Lower lobe of right lung (tissue), 2 donors: Measurements from ENCODE around the gene B4GALNT3. TPM values are rescaled to one million over a fixed set of nuclear protein-coding genes. Genes with fewer than 3 reads are reported as not detected.
A peak's percentile ranks its signal among the peaks of the same experiment; 100 is the strongest.

Experiments
- ATAC-seq, 2 donors: fragments of 200-7000 bp; cut with Tn5 transposase; one replicate each; pipeline ENCODE4 v1.9.1; 2020 to 2022; ENCODE audit warnings: mild to moderate bottlenecking in 2 of 2, moderate library complexity in 2 of 2
- DNase-seq: peaks from one replicate; pipeline ENCODE4 v3.0.0-alpha.2; 2020
- H3K27ac ChIP-seq: fragments of 200-600 bp; one replicate; pipeline ENCODE4 v1.8.0; 2022
- H3K27me3 ChIP-seq: fragments of 200-600 bp; one replicate; pipeline ENCODE4 v1.8.0; 2022; ENCODE audit warnings: low read depth
- H3K36me3 ChIP-seq: fragments of 200-600 bp; one replicate; pipeline ENCODE4 v1.8.0; 2022; ENCODE audit warnings: mild to moderate bottlenecking
- H3K4me1 ChIP-seq: fragments of 200-600 bp; one replicate; pipeline ENCODE4 v1.8.0; 2022
- H3K4me3 ChIP-seq: fragments of 200-600 bp; one replicate; pipeline ENCODE4 v1.8.0; 2022; ENCODE audit warnings: mild to moderate bottlenecking
- H3K9me3 ChIP-seq: fragments of 200-600 bp; one replicate; pipeline ENCODE4 v1.8.0; 2022
- CTCF ChIP-seq: fragments of 200-600 bp; IDR thresholded peaks from one replicate; pipeline ENCODE4 v1.8.0; 2022; ENCODE audit warnings: antibody characterized with exemption, mild to moderate bottlenecking
- intact Hi-C: fragments of 100-400 bp; cut with DNase I; formaldehyde crosslinking; loops from one replicate; pipeline ENCODE4 v1.11.0; 2022
- total RNA-seq: library from RNA; stranded (reverse); fragmentation: NEBNext Ultra II Directional; extraction: Animal tissue kit (Norgen Biotek cat#: 25700); gene quantifications from one replicate; pipeline ENCODE4 v1.2.1, GENCODE V29; 2021
- donor health status: DM: no; HTN: yes; CAD: no; lungs with severe emphysema.

B4GALNT3 gene
- total RNA-seq, 1 donor from 2014 or later = 20.6 TPM

- H3K4me1 ChIP-seq = peaks cover 8% of the 10 kb centered on the region
- peaks cover 11% of the 10 kb centered on the region for H3K27me3 ChIP-seq
- H3K27ac ChIP-seq = no peak overlapping the region
- H3K9me3 ChIP-seq = no peaks in the 10 kb centered on the region
- no peak overlapping the region for H3K4me3 ChIP-seq
- DNase-seq (peak; percentile 24), ATAC-seq (no peak)
- intact Hi-C loops = no loop called here
- H3K36me3 ChIP-seq = no peaks in the 10 kb centered on the region
- no peak for TF ChIP-seq CTCF
These were observed 84.4 kb downstream of the B4GALNT3 start for GRCh38 chr12:544142-544541.

DNA sequence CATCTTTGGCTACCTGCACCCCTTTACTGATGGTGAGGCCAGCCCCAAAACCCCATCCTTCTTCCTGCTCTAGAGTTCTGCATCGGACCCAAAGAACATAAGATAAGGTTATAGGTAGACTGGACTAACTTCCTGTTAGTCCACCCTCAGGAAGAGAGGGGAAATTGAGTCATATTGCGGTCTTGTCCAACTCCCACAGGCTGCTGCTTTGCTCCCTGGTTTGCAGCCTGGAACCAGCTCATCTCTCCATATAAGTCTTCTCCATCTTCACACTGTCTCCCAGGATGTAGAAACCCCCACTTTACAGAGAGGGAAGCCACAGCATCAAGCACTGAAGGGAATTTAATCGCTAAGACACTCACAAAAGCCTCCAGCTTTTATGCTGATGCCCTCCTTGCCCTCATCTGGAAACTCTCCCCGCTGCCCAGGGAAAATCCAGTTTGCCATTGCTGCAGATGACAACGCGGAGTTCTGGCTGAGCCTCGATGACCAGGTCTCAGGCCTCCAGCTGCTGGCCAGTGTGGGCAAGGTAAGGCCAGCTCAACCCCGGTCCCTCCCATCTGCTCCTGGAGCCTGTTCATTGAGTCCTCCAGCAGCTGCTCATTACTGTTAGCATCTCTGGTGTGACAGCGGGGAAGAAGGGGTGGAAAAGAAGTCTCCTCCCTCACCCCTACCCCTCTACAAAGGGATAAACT is 85.3 kb downstream of the B4GALNT3 start:
- no peak for DNase-seq
- peaks cover 6% of the 10 kb centered on the region for H3K4me1 ChIP-seq
- no peak for ATAC-seq
- no peak overlapping the region for H3K4me3 ChIP-seq
- H3K27ac ChIP-seq = no peak overlapping the region
- peaks cover 11% of the 10 kb centered on the region for H3K27me3 ChIP-seq
- intact Hi-C loops = no loop called here
- H3K36me3 ChIP-seq = no peaks in the 10 kb centered on the region
- TF ChIP-seq CTCF = no peak
- H3K9me3 ChIP-seq = no peaks in the 10 kb centered on the region

GRCh38 chr12:545835-546234 is 86.1 kb downstream of the B4GALNT3 start:
- Histone ChIP-seq H3K27ac (no peak overlapping the region), H3K4me3 (no peak overlapping the region), H3K27me3 (peaks cover 11% of the 10 kb centered on the region), H3K4me1 (peaks cover 6% of the 10 kb centered on the region), H3K9me3 (no peaks in the 10 kb centered on the region), H3K36me3 (no peaks in the 10 kb centered on the region)
- no peak for TF ChIP-seq CTCF
- DNase-seq = no peak
- ATAC-seq = no peak
- intact Hi-C loops = no loop called here

GRCh38 chr12:546265-546919 is 86.7 kb downstream of the B4GALNT3 start:
- TF ChIP-seq CTCF = no peak
- ATAC-seq = peak in 1 of 2 donors; percentile 28
- Histone ChIP-seq H3K27me3 (peaks cover 11% of the 10 kb centered on the region), H3K4me3 (no peak overlapping the region), H3K9me3 (no peaks in the 10 kb centered on the region), H3K4me1 (peaks cover 6% of the 10 kb centered on the region), H3K27ac (no peak overlapping the region), H3K36me3 (no peaks in the 10 kb centered on the region)
- peak; percentile 64 for DNase-seq
- intact Hi-C loops = no loop called here

DNA sequence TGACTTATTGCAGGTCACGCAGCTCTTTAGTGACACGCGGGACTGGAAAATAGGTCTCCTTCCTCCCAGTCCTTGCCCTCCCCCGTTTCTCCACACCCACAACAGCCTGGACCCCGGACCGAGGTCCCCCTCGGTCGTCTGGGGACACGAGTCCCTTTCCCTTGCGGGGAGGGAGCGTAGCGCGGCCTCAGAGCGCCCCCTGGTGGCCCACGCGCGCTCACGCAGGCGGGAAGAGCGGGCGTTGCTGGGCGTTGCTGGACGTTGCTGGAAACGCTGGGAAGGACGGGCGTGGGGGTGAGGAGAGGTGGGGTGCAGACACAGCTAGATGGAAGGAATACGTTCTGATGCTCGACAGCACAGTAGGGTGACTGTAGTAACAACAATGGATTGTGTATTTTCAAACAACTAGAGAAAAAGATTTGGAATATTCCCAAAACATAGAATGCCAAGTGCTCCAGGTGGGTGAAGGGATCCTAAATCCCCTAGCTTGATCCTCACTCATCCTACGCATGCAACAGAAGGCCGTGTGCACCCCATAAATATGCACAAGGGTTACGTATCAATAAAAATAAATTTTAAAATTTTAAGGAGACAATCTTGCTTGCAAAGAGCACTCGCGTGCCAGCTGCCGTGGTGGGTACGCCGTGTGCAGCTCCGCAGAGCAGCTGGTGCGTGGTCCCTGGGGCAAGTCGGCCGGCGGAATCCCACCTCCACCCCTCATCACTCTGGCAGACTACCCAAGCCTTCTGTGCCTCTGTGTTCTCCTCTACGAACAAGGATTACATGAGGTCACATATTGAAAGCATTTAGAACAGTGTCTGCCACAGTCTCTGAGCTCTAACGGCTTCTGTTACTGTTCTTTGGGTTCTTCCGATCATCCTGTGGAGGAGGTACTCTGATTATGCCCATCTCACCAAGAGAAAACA is 87.4 kb downstream of the B4GALNT3 start:
- H3K4me3 ChIP-seq = no peak overlapping the region
- H3K27ac ChIP-seq = no peak overlapping the region
- ATAC-seq (peak; percentile 92 to 93), DNase-seq (peak; percentile 77)
- peaks cover 11% of the 10 kb centered on the region for H3K27me3 ChIP-seq
- H3K36me3 ChIP-seq = no peaks in the 10 kb centered on the region
- no peaks in the 10 kb centered on the region for H3K9me3 ChIP-seq
- H3K4me1 ChIP-seq = peaks cover 6% of the 10 kb centered on the region
- peak; percentile 94 for TF ChIP-seq CTCF
- intact Hi-C loops = no loop called here
